A549 (cell line): Measurements from ENCODE around the gene ASF1A. TPM values are rescaled to one million over a fixed set of nuclear protein-coding genes. Genes with fewer than 3 reads are reported as not detected.
A peak's percentile ranks its signal among the peaks of the same experiment; 100 is the strongest.

ENCODE experiments used
- ATAC-seq, 2 experiments: fragments of 200-7000 bp in 1 of 2; fragments of >200 bp in 1 of 2; cut with Nextera tagmentation in 1 of 2; cut with Tn5 transposase in 1 of 2; 3 replicates each; pipeline versions ENCODE4 v1.8.0 to v1.9.1; 2018 to 2020; ENCODE audit warnings: mild to moderate bottlenecking in 1 of 2, moderate library complexity in 1 of 2
- CTCF ChIA-PET: fragments of 300-600 bp; sonication (Branson Sonifier 250); formaldehyde crosslinking; extraction: SDS; loops from one replicate; lab custom pipeline; 2021; ENCODE audit warnings: antibody characterized with exemption, inconsistent platforms; lab: Yijun Ruan, JAX
- POLR2A ChIA-PET: fragments of 350-600 bp; formaldehyde crosslinking; extraction: SDS; loops from one replicate; lab custom pipeline; 2021; ENCODE audit warnings: antibody characterized with exemption, inconsistent platforms; lab: Yijun Ruan, JAX
- DNase-seq, 2 experiments: peaks; one replicate each; pipeline versions ENCODE4 v3.0.0 to v3.0.0-alpha.2; 2011 to 2016; ENCODE audit warnings: low read depth in 1 of 2, low spot score in 1 of 2
- FAIRE-seq: peaks from 2 replicates; lab custom pipeline; 2011; peaks lifted over from hg19 to GRCh38; lab: Jason Lieb, UNC
- H3K27ac ChIP-seq, 2 experiments: fragments of >200 bp; sonication (Bioruptor Twin); formaldehyde crosslinking; 3 replicates each; pipeline ENCODE4 v1.5.1; 2016 to 2017
- H3K4me1 ChIP-seq: fragments of >200 bp; sonication (Bioruptor Twin); formaldehyde crosslinking; 3 replicates; pipeline ENCODE4 v1.6.1; 2016
- H3K4me2 ChIP-seq: fragments of >200 bp; sonication (Bioruptor Twin); formaldehyde crosslinking; 3 replicates; pipeline ENCODE4 v1.6.1; 2016
- H3K4me3 ChIP-seq: fragments of >200 bp; sonication (Bioruptor Twin); formaldehyde crosslinking; 3 replicates; pipeline ENCODE4 v1.5.1; 2016
- H3K9me3 ChIP-seq: fragments of >200 bp; sonication (Bioruptor Twin); formaldehyde crosslinking; 3 replicates; pipeline ENCODE4 v1.6.1; 2016
- BHLHE40 ChIP-seq: IDR thresholded peaks from 2 replicates; pipeline ENCODE4 v1.6.1; 2012; ENCODE audit warnings: low read depth, low read length, inconsistent platforms
- CHD4 ChIP-seq: fragments of 200-600 bp; sonication (generic); IDR thresholded peaks from 2 replicates; pipeline ENCODE4 v1.6.1; 2016; ENCODE audit warnings: antibody characterized with exemption, mild to moderate bottlenecking, borderline replicate concordance
- EHMT2 ChIP-seq: fragments of 200-600 bp; sonication (generic); IDR thresholded peaks from 2 replicates; pipeline ENCODE4 v1.6.1; 2016; ENCODE audit warnings: antibody characterized with exemption, low read depth, mild to moderate bottlenecking, moderate library complexity
- FOSB ChIP-seq: fragments of 250-450 bp; sonication (Bioruptor Pico); IDR thresholded peaks from 2 replicates; pipeline ENCODE4 v1.5.0; 2020; ENCODE audit warnings: mild to moderate bottlenecking, moderate library complexity
- FOSL2 ChIP-seq, 2 experiments: fragments of 450-650 bp in 1 of 2; fragments of >200 bp in 1 of 2; sonication (Bioruptor Twin) in 1 of 2; formaldehyde crosslinking; IDR thresholded peaks; 2 replicates each; pipeline versions ENCODE4 v1.5.0 to v1.6.1; 2016 to 2020; ENCODE audit warnings: mild to moderate bottlenecking in 1 of 2, moderate library complexity in 1 of 2
- FOXS1 ChIP-seq: fragments of 250-450 bp; sonication (Bioruptor Pico); IDR thresholded peaks from 2 replicates; pipeline ENCODE4 v1.5.0; 2020; ENCODE audit warnings: mild to moderate bottlenecking, moderate library complexity
- HOXA7 ChIP-seq: fragments of 250-450 bp; sonication (Bioruptor Pico); IDR thresholded peaks from 2 replicates; pipeline ENCODE4 v1.5.0; 2020; ENCODE audit warnings: mild to moderate bottlenecking, moderate library complexity
- HOXB5 ChIP-seq: fragments of 250-450 bp; sonication (Bioruptor Pico); IDR thresholded peaks from 2 replicates; pipeline ENCODE4 v1.5.0; 2020; ENCODE audit warnings: mild to moderate bottlenecking, moderate library complexity
- JUN ChIP-seq, 2 experiments: fragments of >200 bp; sonication (Bioruptor Twin); formaldehyde crosslinking; IDR thresholded peaks; 2 replicates in 1 of 2; 3 replicates in 1 of 2; pipeline ENCODE4 v1.6.1; 2016 to 2017
- JUNB ChIP-seq: fragments of >200 bp; sonication (Bioruptor Twin); formaldehyde crosslinking; IDR thresholded peaks from 2 replicates; pipeline ENCODE4 v1.6.1; 2016
- KDM1A ChIP-seq: fragments of 200-600 bp; sonication (generic); IDR thresholded peaks from 2 replicates; pipeline ENCODE4 v1.6.1; 2016; ENCODE audit warnings: low read depth, mild to moderate bottlenecking
- KDM5A ChIP-seq: fragments of 200-600 bp; sonication (generic); IDR thresholded peaks from 2 replicates; pipeline ENCODE4 v1.6.1; 2016; ENCODE audit warnings: antibody characterized with exemption, mild to moderate bottlenecking
- MAZ ChIP-seq: fragments of 150-350 bp; IDR thresholded peaks from 2 replicates; pipeline ENCODE4 v1.6.1; 2014; ENCODE audit warnings: antibody characterized with exemption, low read depth, low read length, borderline replicate concordance
- MYC ChIP-seq: IDR thresholded peaks from 2 replicates; pipeline ENCODE4 v1.6.1; 2012; ENCODE audit warnings: mild to moderate bottlenecking, inconsistent platforms, low read length, improper control_type of control experiment, borderline replicate concordance
- NFE2L2 ChIP-seq: fragments of 150-350 bp; conservative IDR thresholded peaks from 2 replicates; pipeline ENCODE4 v1.6.1; 2014; ENCODE audit warnings: low read length
- NR3C1 ChIP-seq: fragments of >200 bp; sonication (Bioruptor Twin); formaldehyde crosslinking; IDR thresholded peaks from 3 replicates; pipeline ENCODE4 v1.6.1; 2017
- POLR2A ChIP-seq: IDR thresholded peaks from 2 replicates; pipeline ENCODE4 v1.6.1; 2012; ENCODE audit warnings: mild to moderate bottlenecking, low read length
- RCOR1 ChIP-seq: fragments of 150-350 bp; IDR thresholded peaks from 2 replicates; pipeline ENCODE4 v1.6.1; 2014; ENCODE audit warnings: antibody characterized with exemption, low read length, low read depth
- SMC3 ChIP-seq: fragments of >200 bp; sonication (Bioruptor Twin); formaldehyde crosslinking; IDR thresholded peaks from 3 replicates; pipeline ENCODE4 v1.6.1; 2018; ENCODE audit warnings: inconsistent platforms
- TP53 ChIP-seq: fragments of 250-450 bp; sonication (Bioruptor Pico); IDR thresholded peaks from 2 replicates; pipeline ENCODE4 v1.5.0; 2021; ENCODE audit warnings: mild to moderate bottlenecking, moderate library complexity
- ZFP36 ChIP-seq: fragments of 450-650 bp; IDR thresholded peaks from 2 replicates; pipeline ENCODE4 v1.6.1; 2014; ENCODE audit warnings: borderline replicate concordance; ENCODE audit not compliant: partially characterized antibody
- ZNF302 ChIP-seq: fragments of 250-450 bp; sonication (Bioruptor Pico); IDR thresholded peaks from 2 replicates; pipeline ENCODE4 v1.9.0; 2021; ENCODE audit warnings: inconsistent platforms, mild to moderate bottlenecking, moderate library complexity
- WGBS: methylation state at CpG from one replicate; pipeline ENCODE4 v1.1.6; 2017; ENCODE audit errors: missing lambda C conversion rate; 5-methylcytosine and 5-hydroxymethylcytosine counted together
- polyA plus RNA-seq, 4 experiments: library from polyadenylated mRNA; depleted of rRNA in 3 of 4; stranded (reverse); fragments of >200 nt; fragmentation: RNase III in 1 of 4; extraction: RNeasy Plus Mini Kit Qiagen cat#74134 plus additional on column Dnase treatment in 1 of 4; gene quantifications; 2 replicates in 3 of 4; 3 replicates in 1 of 4; pipeline ENCODE4 v1.2.3, GENCODE V29; 2011 to 2017
- TF ChIP-seq, protein P1 (sequence below): IDR thresholded peaks from 2 replicates; pipeline ENCODE4 v1.6.1; 2012
- TF ChIP-seq, protein P2 (sequence below): fragments of >200 bp; sonication (Bioruptor Twin); formaldehyde crosslinking; IDR thresholded peaks from 3 replicates; pipeline ENCODE4 v1.5.1; 2016
- TF ChIP-seq, protein P3 (sequence below): fragments of >200 bp; sonication (Bioruptor Twin); formaldehyde crosslinking; IDR thresholded peaks from 2 replicates; pipeline ENCODE4 v1.6.1; 2016
- TF ChIP-seq, protein P4 (sequence below): fragments of 450-650 bp; IDR thresholded peaks from 2 replicates; pipeline ENCODE4 v1.6.1; 2014; ENCODE audit warnings: antibody characterized with exemption
- TF ChIP-seq, protein P5 (sequence below): fragments of 250-450 bp; sonication (Bioruptor Pico); IDR thresholded peaks from 2 replicates; pipeline ENCODE4 v1.5.0; 2021; ENCODE audit warnings: mild to moderate bottlenecking, moderate library complexity, borderline replicate concordance

Gene ASF1A
- polyA plus RNA-seq, 2 of the 4 experiments (the other 2 are of a cell fraction): 12.2 to 24.6 TPM

DNA sequence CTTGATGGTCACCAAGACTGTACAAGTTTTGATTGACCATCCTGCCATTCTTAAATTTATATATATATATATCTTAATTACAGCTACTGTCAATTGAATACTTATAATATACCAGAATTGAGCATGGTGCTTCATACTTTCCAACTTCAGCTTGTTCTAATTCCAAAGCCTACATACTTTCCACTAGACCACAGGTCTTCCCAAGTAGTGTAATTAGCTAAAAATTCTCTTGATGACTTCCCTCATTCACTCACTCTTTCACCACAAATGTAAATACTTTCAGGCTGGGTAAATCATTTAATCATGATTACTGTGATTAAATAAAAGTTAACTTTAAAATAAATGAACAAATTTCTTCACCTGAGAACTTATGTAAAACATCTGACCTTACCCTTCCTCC lies 3.4 kb downstream of the ASF1A start:
- DNase-seq (no peak), ATAC-seq (no peak), FAIRE-seq (no peak)
- Histone ChIP-seq H3K4me2 (peak overlapping the region; percentile 76; the same call in 1 of the 3 replicates), H3K4me3 (no peak overlapping the region), H3K27ac (peak overlapping the region; percentile 87 to 91), H3K9me3 (no peaks in the 10 kb centered on the region), H3K4me1 (peaks cover 15% of the 10 kb centered on the region; the same call in 2 of the 3 replicates)
- ChIA-PET POLR2A (no interaction called here), CTCF (interaction anchor here (0.5 to 1.2 kb wide), 5 partner anchors 10 to 213 kb away, joined by 3 to 4 read pairs (median 3); no protein-coding TSS in a partner anchor)
- TF ChIP-seq SMC3: no peak
- TF ChIP-seq NR3C1: no peak
- no peak for TF ChIP-seq POLR2A
- no peak for TF ChIP-seq KDM1A
- TF ChIP-seq RCOR1: no peak
- TF ChIP-seq, protein P1, sequence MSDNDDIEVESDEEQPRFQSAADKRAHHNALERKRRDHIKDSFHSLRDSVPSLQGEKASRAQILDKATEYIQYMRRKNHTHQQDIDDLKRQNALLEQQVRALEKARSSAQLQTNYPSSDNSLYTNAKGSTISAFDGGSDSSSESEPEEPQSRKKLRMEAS: no peak
- no peak for TF ChIP-seq FOSB (CRISPR knock-in tag)
- TF ChIP-seq, protein P2, sequence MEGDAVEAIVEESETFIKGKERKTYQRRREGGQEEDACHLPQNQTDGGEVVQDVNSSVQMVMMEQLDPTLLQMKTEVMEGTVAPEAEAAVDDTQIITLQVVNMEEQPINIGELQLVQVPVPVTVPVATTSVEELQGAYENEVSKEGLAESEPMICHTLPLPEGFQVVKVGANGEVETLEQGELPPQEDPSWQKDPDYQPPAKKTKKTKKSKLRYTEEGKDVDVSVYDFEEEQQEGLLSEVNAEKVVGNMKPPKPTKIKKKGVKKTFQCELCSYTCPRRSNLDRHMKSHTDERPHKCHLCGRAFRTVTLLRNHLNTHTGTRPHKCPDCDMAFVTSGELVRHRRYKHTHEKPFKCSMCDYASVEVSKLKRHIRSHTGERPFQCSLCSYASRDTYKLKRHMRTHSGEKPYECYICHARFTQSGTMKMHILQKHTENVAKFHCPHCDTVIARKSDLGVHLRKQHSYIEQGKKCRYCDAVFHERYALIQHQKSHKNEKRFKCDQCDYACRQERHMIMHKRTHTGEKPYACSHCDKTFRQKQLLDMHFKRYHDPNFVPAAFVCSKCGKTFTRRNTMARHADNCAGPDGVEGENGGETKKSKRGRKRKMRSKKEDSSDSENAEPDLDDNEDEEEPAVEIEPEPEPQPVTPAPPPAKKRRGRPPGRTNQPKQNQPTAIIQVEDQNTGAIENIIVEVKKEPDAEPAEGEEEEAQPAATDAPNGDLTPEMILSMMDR: no peak
- TF ChIP-seq BHLHE40: no peak
- TF ChIP-seq, protein P3, sequence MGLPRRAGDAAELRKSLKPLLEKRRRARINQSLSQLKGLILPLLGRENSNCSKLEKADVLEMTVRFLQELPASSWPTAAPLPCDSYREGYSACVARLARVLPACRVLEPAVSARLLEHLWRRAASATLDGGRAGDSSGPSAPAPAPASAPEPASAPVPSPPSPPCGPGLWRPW: no peak

DNA sequence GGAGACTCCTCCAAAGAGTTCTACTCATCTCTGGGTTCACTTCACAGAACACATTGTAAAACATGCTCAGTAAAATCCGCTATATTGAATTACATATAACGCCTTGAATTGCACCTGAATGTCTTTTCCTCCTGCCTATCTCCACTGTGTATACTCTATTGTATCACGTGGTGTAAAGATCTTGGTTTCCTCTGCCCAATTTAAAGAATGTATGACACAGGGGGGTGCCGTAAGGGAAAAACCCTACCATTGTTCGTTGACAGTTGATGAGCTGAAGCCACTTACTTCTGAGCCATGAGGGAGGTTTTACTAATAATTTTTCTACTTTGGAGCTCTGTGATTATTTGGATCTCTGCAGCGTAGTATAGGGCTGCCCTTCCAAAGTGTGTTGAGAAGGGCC lies 6.0 kb downstream of the ASF1A start:
- Histone ChIP-seq H3K27ac (no peak overlapping the region), H3K4me3 (no peak overlapping the region), H3K4me1 (peaks cover 16% of the 10 kb centered on the region; the same call in 2 of the 3 replicates), H3K9me3 (no peaks in the 10 kb centered on the region), H3K4me2 (no peak overlapping the region)
- no peak for TF ChIP-seq MAZ
- TF ChIP-seq, protein P4, sequence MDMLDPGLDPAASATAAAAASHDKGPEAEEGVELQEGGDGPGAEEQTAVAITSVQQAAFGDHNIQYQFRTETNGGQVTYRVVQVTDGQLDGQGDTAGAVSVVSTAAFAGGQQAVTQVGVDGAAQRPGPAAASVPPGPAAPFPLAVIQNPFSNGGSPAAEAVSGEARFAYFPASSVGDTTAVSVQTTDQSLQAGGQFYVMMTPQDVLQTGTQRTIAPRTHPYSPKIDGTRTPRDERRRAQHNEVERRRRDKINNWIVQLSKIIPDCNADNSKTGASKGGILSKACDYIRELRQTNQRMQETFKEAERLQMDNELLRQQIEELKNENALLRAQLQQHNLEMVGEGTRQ: no peak
- TF ChIP-seq FOXS1 (CRISPR knock-in tag): no peak
- TF ChIP-seq MYC: no peak
- TF ChIP-seq ZNF302: no peak
- DNase-seq (no peak), ATAC-seq (no peak), FAIRE-seq (no peak)
- 97% methylated on average over 6 of the region's 6 CpGs for WGBS
- POLR2A ChIA-PET: no interaction called here
- CTCF ChIA-PET: no interaction called here

DNA sequence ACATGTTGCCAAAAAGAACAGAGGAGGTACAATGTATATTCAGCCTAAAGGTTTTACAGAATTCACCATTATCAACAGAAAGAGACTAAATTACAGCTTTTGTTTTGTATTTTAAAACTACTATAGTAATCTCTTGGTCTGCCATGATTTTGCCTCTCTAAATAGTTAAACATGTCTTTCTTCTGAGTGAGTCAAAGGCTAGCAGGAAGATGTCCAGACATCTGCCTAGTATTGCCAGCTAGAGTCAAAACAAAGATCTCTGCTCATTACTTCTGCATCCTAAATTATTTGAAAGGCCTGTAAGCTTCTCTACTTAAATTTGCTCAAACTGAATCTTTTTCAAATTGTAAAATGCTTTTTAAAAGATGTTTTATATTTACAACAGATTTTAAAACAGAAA lies 8.8 kb downstream of the ASF1A start:
- H3K4me2 ChIP-seq: no peak overlapping the region
- no peak for FAIRE-seq
- CTCF ChIA-PET: no interaction called here

DNA sequence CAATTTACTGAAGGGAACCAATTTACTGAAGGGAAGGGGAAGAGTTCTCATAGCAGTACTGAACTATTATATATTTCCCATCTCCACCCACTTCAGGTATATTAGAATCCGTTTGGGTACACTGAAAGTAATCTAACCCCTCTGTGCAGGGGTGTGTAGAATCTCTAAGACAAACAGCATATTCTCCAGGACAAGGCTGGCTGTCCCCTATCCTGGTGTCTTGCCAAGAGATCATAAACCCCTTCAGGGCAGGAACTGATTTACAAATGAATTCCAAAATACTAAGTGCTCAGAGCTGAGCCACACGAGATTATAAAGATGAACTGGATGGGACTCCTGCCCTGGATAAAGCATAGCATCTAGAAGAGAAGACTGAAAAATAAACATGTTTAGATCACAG lies 9.2 kb downstream of the ASF1A start:
- CTCF ChIA-PET: no interaction called here
- no peak for TF ChIP-seq EHMT2
- TF ChIP-seq, protein P5, sequence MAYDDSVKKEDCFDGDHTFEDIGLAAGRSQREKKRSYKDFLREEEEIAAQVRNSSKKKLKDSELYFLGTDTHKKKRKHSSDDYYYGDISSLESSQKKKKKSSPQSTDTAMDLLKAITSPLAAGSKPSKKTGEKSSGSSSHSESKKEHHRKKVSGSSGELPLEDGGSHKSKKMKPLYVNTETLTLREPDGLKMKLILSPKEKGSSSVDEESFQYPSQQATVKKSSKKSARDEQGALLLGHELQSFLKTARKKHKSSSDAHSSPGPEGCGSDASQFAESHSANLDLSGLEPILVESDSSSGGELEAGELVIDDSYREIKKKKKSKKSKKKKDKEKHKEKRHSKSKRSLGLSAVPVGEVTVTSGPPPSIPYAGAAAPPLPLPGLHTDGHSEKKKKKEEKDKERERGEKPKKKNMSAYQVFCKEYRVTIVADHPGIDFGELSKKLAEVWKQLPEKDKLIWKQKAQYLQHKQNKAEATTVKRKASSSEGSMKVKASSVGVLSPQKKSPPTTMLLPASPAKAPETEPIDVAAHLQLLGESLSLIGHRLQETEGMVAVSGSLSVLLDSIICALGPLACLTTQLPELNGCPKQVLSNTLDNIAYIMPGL (CRISPR knock-in tag): no peak
- TF ChIP-seq TP53: no peak
- no peak for TF ChIP-seq HOXA7 (CRISPR knock-in tag)
- no peak for TF ChIP-seq KDM5A
- TF ChIP-seq, protein P4: no peak
- TF ChIP-seq HOXB5 (CRISPR knock-in tag): no peak
- TF ChIP-seq FOSL2 (IDR thresholded peaks at IDR 0.05): no peak
- TF ChIP-seq FOSL2 (CRISPR knock-in tag; IDR thresholded peaks at IDR 0.05): no peak
- no peak for TF ChIP-seq JUN (IDR thresholded peaks at IDR 0.05)
- TF ChIP-seq KDM1A: no peak
- peaks cover 5% of the 10 kb centered on the region; the same call in 1 of the 3 replicates for H3K4me1 ChIP-seq
- H3K27ac ChIP-seq: no peak overlapping the region
- DNase-seq (no peak), ATAC-seq (no peak), FAIRE-seq (no peak)
- 62% methylated on average over 2 of the region's 2 CpGs for WGBS
- POLR2A ChIA-PET: no interaction called here
- H3K9me3 ChIP-seq: no peaks in the 10 kb centered on the region
- no peak overlapping the region for H3K4me3 ChIP-seq
- H3K4me2 ChIP-seq: no peak overlapping the region

More for the DNA sequence above, 8.8 kb downstream of the ASF1A start:
- no peak for ATAC-seq
- POLR2A ChIA-PET: no interaction called here
- Histone ChIP-seq H3K4me1 (peaks cover 5% of the 10 kb centered on the region; the same call in 1 of the 3 replicates), H3K27ac (no peak overlapping the region), H3K4me3 (no peak overlapping the region), H3K9me3 (no peaks in the 10 kb centered on the region)
- no peak for DNase-seq
- TF ChIP-seq, protein P3: no peak
- TF ChIP-seq ZFP36: no peak
- TF ChIP-seq NFE2L2: no peak
- no peak for TF ChIP-seq JUN (IDR thresholded peaks at IDR 0.05)
- no peak for TF ChIP-seq BHLHE40
- no peak for TF ChIP-seq HOXA7 (CRISPR knock-in tag)
- TF ChIP-seq HOXB5 (CRISPR knock-in tag): no peak
- TF ChIP-seq CHD4: no peak
- TF ChIP-seq JUNB: no peak
